ENCODE measurements around the gene PMEL.
"Not testable (repeated sequence)": the region's sequence is repeated elsewhere in the genome, so short reads cannot be mapped to it uniquely, and the experiment has no call there.

Gene PMEL

DNA sequence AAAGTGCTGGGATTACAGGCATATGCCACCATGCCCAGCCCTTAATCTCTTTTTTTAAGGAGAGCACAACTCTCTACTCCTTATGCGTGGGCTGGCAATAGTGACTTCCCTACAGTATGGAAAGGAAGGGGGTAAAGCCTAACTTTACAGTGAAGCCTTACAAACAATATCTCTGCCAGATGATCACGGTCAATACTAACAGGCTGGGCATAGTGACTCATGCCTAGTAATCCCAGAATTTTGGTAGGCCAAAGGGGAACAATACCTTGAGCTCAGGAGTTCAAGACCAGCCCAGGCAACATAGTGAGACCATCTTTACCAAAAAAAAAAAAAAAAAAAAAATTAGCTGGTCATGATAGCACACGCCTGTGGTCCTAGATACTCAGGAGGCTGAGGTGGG lies 43.7 kb downstream of the PMEL start:
- DNase-seq (ENCODE audit: low read depth): no peak

DNA sequence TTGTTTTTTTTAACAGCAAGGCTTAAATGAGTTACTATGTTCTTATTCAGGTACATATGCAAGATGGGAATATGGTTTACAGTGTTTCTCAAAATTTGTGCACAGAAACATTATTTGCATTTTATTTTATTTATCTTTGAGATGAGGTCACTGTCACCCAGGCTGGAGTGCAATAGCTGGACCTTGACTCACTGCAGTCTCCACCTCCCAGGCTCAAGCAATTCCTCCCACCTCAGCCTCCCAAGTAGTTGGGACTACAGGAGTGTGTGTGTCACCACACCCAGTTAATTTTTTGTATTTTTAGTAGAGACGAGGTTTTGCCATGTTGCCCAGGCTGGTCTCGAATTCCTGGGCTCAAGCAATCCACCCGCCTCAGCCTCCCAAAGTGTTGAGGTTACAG lies 46.8 kb downstream of the PMEL start:
- DNase-seq (ENCODE audit: low read depth): not testable (repeated sequence)

DNA sequence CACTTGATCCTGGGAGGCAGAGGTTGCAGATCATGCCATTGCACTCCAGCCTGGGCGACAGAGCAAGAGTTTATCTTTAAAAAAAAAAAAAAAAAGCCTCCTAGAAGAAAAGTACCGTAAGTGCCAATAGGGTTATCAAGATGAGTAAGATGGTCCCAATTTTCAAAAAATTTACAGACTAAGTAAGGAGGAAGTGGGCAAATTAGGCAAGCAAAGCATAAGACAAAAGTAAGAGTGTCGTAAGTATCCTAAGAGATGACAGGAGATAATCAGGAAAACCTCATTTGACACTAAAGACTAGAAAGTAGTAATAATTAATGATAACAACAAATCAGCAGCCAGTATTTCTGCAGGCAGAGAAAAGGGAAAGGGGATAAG lies 50.4 kb downstream of the PMEL start:
- no peak for DNase-seq (ENCODE audit: low read depth)

DNA sequence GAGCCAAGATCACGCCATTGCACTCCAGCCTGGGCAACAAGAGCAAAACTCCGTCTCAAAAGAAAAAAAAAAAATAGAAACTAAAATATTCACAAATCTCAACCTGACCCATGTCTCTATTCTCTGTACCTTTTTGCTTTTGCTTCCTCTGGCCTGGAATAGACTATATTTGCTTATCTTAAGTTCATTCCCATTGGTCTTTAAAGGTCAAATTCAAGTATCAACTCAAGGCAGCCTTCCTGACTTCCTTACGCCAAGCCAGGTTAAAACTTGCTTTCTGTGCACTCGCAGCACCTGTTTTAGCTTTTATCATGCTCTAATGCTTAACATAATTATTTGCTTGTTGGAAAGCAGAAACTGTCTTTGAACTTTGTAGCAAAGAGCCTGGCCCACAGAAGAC lies 52.9 kb downstream of the PMEL start:
- no peak for DNase-seq (ENCODE audit: low read depth)

DNA sequence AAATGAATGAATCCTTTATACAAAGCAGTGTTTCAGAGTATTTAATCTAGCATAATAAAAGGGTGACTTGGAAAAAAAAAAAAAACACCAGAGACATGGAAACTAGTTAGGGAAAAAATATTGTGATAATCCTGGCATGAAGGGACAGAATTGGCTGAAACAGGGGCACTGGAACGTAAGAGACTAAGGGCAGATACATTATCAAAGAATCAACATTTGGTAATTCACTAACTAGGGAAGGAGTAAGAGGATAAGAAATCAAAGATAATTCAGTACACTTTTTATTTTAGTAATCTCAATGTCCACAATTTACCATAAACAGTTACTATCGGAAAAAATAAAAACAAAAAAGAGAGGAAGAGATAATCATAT lies 56.3 kb downstream of the PMEL start:
- DNase-seq (ENCODE audit: low read depth): no peak

DNA sequence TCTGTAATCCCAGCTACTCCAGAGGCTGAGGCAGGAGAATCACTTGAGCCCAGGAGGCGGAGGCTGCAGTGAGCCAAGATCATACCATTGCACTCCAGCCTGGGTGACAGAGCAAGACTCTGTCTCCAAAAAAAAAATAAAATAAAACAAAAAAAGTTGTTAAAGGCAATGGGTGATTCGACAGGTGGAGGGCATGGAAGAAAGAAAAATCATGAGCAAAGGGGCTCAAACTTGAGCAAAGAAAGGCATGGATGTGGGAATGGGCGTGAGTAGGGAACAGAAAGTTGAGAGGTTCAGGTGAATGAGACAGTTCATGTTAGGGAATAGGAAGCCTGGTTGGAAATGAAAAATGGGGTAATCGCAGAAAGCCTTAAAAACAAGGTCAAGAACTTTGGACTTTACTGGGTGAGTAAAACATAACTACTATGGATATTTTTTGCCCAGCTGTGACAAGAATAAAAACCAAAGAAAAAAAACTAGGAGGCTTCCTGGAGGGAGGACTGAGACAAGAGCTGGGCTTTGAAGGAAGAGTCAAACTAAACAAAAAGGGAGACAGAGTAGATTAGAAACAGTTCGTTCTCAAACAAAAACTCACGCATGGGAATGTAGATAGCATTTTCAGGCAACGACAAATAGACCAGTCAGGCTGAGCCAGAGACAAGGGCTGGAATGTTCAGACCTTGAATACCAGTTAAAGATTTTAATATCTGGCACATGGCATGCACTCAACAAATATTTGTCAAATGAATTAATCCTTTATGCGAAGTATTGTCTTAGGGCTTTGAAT lies 56.9 kb downstream of the PMEL start:
- no peak for DNase-seq (ENCODE audit: low read depth)

DNA sequence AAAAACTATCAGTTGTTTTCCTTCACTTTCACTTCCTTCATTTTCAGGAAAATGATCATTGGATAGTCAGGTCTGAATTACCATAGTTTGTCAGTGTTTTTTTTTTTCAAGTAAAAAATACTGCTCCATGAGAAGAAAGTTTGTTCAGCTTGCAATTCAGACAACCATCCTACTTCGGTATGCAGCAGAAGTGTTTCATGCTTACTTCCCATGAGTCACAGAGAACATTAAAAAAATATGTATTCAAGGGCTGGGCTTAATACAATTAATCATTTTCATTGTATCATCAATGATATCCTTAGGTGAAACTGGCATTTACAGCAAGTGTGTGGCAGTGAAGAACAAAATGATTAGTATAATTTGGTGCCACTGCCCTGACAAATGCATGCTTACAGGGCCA lies 59.8 kb downstream of the PMEL start:
- peak; percentile 34 for DNase-seq (ENCODE audit: low read depth)
